Measurements from ENCODE around the gene TMBIM4.
"Not testable (repeated sequence)": the region's sequence is repeated elsewhere in the genome, so short reads cannot be mapped to it uniquely, and the experiment has no call there.

Gene TMBIM4

DNA sequence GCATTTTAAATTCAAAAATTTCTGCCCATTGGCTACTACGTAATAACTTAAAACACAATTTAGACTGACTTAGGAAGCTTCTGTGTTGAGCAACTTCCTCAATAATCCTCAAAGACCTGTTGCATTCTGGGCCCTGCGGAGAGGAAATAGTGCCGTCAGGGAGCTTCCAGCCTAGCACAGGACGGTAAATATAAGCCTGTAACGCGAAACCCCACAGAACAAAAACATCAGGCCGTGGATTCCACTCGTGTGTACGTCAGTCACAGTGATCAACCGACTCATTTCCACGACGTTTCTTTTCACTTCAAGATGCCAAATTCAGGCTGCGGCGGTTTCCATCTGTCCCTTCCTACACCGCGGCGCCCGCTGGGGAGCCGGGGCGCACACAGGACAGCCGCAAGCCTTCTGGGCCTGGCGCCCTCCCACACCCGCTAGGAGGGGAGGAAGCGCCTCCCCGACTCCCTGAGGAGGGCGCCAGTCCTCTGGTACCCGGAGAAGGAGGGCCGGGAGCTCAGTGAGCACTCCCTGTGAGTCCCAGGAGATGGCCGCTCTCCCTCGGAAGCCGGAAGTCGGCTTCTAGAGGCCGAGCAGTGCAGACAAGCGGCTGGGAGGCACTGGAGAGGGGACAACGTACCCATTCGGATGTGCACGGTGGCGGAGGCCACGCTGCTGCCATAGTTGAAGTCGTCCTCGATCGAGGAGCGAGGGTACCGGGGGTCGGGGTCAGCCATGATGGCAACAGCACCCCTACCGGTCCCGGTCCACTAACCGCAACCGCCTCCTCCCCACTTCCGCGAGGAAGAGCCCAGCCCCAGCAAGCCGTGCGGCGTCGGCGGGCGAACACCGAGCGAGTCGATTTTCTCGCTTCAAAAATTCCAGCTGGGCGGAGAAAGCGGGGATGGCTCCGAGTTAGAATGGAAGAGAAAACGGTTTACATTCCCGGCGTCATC lies at the start of gene TMBIM4:
TSS of gene TMBIM4 (minus strand) at position 776 of the 950 bp plus-strand sequence. CDS start at position 731, 45 bp downstream.
- peak; percentile 91 for DNase-seq

DNA sequence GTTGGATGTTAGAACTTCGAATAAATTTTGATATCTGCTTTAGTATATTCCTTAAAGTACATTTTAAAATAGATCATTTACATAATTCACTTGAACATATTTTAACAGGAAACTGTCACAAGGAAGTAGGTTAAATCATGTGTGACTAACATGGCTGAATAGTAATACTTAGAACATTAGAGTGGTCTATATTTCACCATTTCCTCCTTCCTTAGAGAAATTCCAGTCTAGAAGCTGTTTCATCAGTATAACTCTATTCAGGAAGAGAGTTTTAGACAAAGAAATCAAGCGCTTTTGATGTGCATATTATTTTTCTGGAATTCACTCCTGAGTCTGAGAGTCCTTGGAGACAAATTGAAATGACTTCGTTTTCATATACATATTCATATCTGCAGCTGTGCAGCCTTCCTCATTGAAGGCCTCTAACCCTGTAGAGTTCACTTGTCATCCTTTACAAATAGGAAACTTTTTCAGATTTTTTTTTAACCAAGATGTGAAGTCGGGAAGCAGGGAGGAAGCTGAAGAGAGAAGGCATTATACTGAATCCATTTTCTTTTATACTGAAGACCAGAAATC lies 47.6 kb upstream of the TMBIM4 start:
- no peak for DNase-seq

DNA sequence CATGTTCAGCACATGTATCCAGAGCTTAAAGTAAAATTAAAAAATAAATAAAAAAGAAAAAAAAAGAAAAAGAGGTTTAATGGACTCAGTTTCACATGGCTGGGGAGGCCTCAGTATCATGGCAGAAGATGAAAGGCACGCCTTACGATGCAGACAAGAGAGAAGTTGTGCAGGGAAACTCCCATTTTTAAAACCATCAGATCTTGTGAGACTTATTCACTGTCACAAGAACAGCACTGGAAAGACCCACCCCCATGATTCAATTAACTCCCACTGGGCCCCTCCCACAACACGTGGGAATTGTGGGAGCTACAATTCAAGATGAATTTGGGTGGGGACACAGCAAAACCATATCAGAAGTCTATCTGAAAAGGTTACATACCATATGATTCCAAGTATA lies 43.2 kb upstream of the TMBIM4 start:
- DNase-seq, result not testable (repeated sequence)

DNA sequence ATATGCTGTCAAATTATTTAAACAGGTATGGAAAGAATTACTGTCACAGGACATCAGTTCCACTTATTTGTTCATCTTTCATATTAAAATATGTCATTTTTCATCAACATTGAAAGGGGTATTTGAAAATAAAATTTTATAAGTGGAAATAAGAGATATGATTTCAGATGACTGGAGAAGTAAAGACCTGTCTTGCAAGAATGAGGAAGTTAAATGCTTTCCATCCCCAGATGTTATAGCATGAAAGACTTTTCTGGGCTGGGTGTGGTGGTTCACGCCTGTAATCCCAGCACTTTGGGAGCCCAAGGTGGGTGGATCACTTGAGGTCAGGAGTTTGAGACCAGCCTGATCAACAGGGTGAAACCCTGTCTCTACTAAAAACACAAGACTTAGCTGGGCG lies 41.8 kb upstream of the TMBIM4 start:
- DNase-seq, result not testable (repeated sequence)

DNA sequence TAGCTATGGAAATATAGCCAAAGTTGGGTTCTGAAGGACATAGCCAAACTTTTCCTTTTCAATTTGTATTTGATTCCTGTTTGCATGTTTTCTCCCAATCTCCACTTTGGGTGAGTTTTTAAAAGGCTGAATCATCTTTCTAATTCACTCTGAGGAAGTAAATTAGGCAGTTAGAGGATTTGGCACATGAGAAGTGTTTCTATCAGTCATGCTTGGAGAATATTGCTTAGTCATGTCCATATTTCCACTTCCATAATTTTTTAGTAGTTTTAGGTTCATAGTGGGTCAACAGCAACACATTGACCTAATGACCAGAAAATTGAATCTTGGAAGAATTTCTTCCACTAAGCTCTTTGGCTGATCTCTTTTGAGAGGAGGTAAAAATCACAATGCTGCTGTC lies 41.0 kb upstream of the TMBIM4 start:
- DNase-seq, result no peak

DNA sequence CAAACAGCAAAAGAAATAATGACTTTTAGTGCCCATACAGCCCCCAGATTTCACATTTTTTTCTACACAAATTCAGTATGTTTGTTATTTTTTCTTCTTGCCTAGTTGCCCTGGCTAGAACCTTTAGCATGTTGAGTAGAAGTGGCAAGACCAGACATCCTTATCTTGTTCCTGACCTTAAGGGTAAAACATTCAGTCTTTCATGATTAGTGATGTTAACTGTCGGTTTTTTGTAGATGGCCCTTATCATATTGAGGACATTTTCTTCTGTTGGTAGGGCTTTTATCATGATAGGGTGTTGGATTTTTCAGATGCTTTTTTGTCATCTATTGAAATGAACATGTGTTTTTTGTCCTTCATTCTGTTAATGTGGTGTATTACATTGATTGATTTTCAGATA lies 36.3 kb upstream of the TMBIM4 start:
- no peak for DNase-seq

DNA sequence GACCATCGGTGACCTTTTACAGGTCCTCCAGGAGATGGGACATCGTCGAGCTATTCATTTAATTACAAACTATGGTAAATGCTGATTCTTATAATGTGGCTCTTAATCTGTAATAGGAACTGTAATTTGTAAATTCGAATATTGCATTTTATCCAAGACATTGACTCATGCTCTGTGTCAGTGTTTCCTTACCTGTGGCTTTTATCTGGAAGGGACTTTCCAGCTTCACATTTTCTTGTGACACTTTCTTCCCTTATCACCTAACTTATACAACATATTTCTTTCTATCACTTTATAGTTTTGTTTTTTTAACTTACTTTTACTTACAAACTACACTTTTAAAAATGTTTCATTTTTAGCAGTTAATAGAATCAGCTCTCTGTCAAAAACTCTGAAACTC lies 34.0 kb upstream of the TMBIM4 start:
- DNase-seq, result no peak

DNA sequence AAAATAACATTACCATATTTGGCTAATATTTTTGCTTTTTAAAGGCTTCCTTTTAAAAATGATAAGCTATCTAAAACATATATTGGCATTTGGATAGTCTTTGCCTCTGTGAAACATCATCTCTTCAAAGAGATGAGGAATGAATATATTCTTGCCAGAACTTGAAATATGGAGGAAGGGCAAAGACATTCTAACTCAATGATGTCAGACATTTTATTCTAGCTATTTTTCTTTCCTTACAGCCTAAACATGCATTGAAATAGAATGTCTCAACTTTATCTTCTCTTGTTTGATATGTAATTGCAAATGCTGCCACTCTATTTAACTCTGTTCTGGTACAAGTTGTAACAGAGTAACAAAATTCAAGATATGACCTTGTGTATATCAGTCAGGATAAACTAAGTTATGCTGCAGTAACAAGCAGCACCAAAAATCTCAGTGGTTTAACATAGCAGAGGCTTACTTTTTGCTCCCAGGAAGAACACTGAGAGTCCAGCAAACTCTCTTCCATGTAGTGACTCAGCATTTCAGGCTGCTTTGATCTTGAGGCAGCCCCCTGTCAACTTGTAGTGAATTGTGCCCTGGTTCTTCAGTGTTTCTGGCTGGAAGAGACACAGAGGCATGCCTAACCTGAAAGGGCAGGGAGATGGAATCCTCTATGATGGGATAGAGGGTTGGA lies 30.2 kb upstream of the TMBIM4 start:
- DNase-seq, result no peak

- no peak for DNase-seq
These were observed 29.3 kb upstream of the TMBIM4 start for GRCh38 chr12:66199141-66199540.

GRCh38 chr12:66197495-66197921 lies 27.7 kb upstream of the TMBIM4 start:
- no peak for DNase-seq

- DNase-seq, result no peak
These were observed 27.0 kb upstream of the TMBIM4 start for GRCh38 chr12:66196806-66197205.

- no peak for DNase-seq
These were observed 25.4 kb upstream of the TMBIM4 start for GRCh38 chr12:66195242-66195641.

- no peak for DNase-seq
These were observed 24.3 kb upstream of the TMBIM4 start for GRCh38 chr12:66194122-66194521.

DNA sequence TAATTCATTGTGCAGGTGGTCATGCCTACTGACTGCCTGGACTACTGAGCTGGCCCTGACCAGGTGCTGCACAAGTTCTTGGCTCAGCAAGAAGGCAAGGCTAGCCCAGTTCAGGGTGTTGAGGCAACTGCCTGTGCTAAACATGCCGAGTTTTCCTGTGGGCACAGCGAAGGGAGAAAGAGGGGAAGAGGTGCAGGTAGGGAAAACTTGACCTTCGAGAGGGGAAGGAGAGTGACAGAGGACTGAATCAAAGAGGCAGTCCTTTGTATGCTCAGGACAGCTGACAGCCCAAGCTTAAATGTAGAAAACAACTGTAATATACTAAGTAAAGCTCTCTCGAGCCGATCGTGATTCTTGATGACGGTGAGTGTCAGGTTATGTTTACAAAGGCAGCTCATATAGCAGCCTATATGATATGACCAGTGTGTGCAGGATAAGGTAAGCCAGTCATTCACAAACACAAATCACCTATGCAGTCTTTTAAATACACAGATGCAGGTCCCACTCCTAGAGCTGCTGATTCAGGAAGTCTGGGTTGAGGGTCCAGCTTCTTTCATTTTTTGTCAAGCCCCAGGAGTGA lies 21.8 kb upstream of the TMBIM4 start:
- DNase-seq, result peak; percentile 63

DNA sequence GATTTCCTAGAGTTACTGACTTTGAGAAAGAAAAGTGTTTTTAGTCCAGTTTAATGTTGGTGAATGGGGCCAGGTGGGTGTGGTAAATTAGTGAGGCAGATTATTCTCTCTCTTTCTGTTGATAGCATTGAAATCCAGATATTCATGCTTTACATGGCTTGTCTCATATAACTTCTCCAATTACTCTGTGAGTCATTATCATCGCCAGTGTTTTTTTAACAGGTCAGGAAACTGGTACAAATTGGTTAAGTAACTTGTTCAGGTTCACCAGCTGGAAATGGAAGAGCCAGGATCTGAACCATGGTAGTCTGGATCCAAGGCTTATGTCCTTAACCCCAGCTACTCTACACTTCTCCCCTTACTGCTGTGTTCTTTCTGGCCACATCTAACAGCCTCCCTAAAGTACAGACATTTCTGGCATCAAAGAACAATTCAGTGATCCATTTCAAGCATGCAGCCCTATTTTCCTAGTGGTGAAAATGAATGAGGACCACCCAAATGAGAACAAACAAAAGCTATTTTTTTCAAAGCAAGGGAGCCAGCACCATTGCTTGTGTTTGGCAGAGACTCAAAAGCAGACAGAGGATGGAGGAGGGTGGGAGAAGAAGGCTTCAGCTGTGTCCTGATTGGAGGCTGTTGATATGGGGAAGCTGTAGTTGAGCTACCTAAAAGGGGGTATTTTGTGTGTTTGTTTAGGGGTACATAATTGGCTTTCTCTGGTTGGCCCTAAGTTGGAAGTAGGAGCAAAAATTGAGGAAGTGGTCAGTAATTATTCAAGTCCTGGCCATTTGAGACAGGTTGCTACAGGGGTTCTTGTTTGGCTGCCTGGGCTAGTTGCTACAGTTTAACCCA lies 20.9 kb upstream of the TMBIM4 start:
- peak; percentile 17 for DNase-seq

DNA sequence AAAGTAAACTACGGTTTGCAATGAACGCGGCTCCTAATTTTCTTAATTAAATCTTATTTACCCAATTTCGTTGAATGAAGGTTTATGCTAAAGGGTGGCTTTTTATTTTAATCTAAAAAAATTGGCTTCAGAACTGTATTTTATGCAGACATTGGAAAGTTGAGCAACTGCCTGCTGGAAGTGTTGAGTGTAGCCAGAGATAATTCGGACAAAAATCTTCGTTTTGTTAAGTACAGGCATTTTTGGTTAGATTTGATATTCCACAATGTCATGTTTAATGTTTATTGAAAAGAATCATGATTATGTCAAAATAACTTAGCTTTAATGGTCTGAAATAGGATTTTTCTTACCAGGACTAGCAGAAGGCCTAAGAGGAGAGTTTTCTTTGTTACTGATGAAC lies 20.1 kb upstream of the TMBIM4 start:
- no peak for DNase-seq

GRCh38 chr12:66189486-66189843 lies 19.7 kb upstream of the TMBIM4 start:
- DNase-seq, result no peak

DNA sequence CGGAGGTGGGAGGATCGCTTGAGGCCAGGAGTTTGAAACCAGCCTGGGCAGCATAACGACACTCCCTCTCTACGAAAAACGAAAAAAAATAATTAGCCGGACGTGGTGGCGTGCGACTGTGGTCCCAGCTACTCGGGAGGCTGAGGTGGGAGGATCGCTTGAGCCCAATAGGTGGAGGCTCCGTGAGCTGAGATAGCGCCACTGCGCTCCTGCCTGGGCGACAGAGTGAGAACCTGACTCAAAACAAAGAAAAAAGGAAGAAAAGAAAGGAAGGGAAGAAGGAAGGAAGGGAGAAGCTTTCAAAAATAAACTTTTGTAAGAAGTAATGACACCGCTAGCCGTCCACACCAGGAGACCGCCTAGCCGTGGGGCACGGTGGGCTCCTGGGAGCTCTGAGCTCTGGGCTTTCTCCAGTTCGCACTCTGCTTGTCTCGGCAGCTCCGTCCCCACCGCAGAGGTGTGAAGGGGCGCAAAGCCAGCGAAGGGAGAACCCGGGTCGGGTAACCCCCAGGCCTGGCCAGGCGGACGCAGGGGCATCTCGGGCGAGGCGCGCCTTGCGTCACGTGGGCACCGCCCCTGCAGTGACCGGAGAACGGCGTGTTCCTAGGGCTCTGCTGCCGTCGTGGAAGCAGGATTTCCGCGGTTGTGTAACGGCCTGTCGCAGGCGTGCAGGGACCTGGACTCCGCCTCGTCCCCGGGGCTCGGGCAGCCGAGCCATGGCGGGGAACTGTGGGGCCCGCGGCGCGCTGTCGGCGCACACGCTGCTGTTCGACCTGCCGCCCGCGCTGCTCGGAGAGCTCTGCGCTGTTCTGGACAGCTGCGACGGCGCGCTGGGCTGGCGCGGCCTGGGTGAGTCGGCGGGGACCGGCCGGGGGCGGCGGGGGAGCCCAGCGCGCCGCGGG lies 19.0 kb upstream of the TMBIM4 start, which contains the start of gene IRAK3:
TSS of gene IRAK3 (plus strand) at position 631 of the 902 bp plus-strand sequence. CDS start at position 717, 86 bp downstream.
- DNase-seq, result peak; percentile 37

DNA sequence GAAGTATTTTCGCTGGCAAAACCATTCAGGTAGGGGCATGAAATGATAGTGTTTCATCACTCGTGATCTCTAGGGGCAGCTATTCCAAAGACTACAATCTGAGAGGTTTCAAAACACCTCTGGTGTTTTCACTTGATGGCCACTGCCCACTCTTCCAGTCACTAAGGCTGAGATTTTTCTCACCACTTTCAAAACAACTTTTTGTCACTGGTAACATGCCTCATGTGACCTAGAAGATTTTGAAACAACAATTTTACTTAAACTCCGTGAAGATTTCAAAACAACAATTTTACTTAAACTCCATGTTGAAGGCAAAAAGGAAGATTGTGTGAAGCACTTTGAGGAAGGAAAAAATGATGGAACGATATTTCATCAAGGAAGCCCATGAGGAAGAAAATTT lies 18.0 kb upstream of the TMBIM4 start:
- DNase-seq, result no peak

GRCh38 chr12:66187036-66187435 lies 17.2 kb upstream of the TMBIM4 start:
- DNase-seq, result no peak

DNA sequence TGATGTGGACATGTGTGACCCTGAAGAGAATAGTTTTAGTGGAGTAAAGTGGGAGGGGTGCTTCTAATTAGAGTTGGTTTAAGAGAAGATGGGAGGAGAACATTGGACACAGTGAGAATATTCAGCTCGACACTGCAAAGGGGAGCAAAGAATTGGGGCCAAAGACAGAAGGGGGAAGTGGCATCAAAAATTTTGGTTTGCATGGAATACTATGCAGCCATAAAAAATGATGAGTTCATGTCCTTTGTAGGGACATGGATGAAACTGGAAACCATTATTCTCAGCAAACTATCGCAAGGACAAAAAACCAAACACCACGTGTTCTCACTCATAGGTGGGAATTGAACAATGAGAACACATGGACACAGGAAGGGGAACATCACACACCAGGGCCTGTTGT lies 15.0 kb upstream of the TMBIM4 start:
- not testable (repeated sequence) for DNase-seq
